Parathyroid adenoma (tissue), 2 donors: ENCODE results near the gene ACSBG1.

Source experiments
- H2AFZ ChIP-seq: fragments of 300-600 bp; sonication (generic); one replicate; pipeline ENCODE4 v1.7.0; 2017; ENCODE audit warnings: antibody characterized with exemption, mild to moderate bottlenecking
- H3K27ac ChIP-seq: fragments of 300-600 bp; sonication (generic); one replicate; pipeline ENCODE4 v1.7.0; 2017
- H3K27me3 ChIP-seq: fragments of 300-600 bp; sonication (generic); one replicate; pipeline ENCODE4 v1.7.0; 2017; ENCODE audit warnings: low read length; ENCODE audit not compliant: control insufficient read depth, insufficient read depth
- H3K36me3 ChIP-seq: fragments of 300-600 bp; sonication (generic); one replicate; pipeline ENCODE4 v1.7.0; 2017; ENCODE audit warnings: low read length; ENCODE audit not compliant: control insufficient read depth, insufficient read depth
- H3K4me1 ChIP-seq: fragments of 300-600 bp; sonication (generic); one replicate; pipeline ENCODE4 v1.7.0; 2017; ENCODE audit warnings: control low read depth
- H3K4me2 ChIP-seq: fragments of 300-600 bp; sonication (generic); one replicate; pipeline ENCODE4 v1.7.0; 2017; ENCODE audit warnings: low read length
- H3K4me3 ChIP-seq: fragments of 300-600 bp; sonication (generic); one replicate; pipeline ENCODE4 v1.7.0; 2017; ENCODE audit warnings: low read depth, low read length
- H3K79me2 ChIP-seq: fragments of 300-600 bp; sonication (generic); one replicate; pipeline ENCODE4 v1.7.0; 2017; ENCODE audit warnings: control low read depth
- H3K9ac ChIP-seq: fragments of 300-600 bp; sonication (generic); one replicate; pipeline ENCODE4 v1.7.0; 2017; ENCODE audit warnings: mild to moderate bottlenecking
- H3K9me3 ChIP-seq: fragments of 300-600 bp; sonication (generic); one replicate; pipeline ENCODE4 v1.7.0; 2017; ENCODE audit warnings: low read length; ENCODE audit not compliant: control insufficient read depth
- CTCF ChIP-seq: fragments of 300-600 bp; sonication (generic); IDR thresholded peaks from one replicate; pipeline ENCODE4 v1.7.0; 2017; ENCODE audit warnings: antibody characterized with exemption, mild to moderate bottlenecking
- donor health status: primary hyperparathyroidism.

ACSBG1 gene

GRCh38 chr15:78133801-78134200 lies 100.6 kb downstream of the ACSBG1 start:
- H3K4me1 ChIP-seq, result no peaks in the 10 kb centered on the region
- no peak overlapping the region for H2AFZ ChIP-seq

DNA sequence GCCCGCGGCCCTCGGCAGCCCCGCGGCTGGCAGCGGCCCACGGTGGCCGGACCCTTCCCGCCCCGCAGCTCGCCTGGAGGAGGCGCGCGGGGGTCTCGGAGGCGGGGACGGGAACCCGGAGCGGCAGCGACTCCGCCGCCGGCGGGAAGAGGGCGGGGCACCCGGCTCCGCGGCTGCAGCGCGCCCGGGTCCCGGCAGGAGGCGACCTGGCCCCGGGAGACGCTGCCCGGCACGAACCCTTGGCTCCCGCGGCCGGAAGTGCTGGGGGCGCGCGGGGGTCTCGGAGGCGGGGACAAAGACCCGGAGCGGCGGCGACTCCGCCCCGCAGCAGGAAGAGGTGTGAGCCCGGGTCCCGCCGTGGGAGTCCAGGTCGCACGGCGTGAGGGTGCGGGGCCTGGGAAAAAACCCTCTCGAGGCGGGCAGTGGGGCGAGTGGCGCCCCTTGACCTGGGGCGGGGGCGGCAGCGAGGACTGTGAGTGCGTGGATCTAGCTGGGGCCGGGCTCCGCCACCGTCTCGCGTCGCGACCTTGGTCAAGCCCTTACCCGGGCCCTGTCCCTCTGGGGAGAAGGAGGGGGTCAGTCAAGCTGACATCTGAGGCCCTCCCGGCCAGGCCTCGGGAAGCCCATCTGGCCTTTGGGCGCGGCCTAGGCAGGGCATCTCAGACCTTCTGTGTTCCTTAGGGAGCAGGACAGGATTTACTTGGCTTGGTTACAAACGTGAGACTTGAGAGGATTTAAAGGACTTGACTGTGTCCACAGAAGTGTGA lies 102.9 kb downstream of the ACSBG1 start, which contains the start of gene CIB2:
Gene CIB2 (minus strand): TSS at position 151 of the 767 bp plus-strand sequence. CDS start 230 bp downstream, outside the sequence.
- Histone ChIP-seq H3K4me1 (no peaks in the 10 kb centered on the region), H3K9ac (peak within 1 kb of the TSS; percentile 67)
- peak; percentile 42 for TF ChIP-seq CTCF

More at GRCh38 chr15:78133801-78134200, 100.6 kb downstream of the ACSBG1 start:
- no peaks in the 10 kb centered on the region for H3K36me3 ChIP-seq
- H3K4me3 ChIP-seq, result no peak overlapping the region
- H3K9me3 ChIP-seq, result no peaks in the 10 kb centered on the region
- no peaks in the 10 kb centered on the region for H3K79me2 ChIP-seq
- H3K27me3 ChIP-seq, result no peaks in the 10 kb centered on the region
- no peak overlapping the region for H3K4me2 ChIP-seq
- H3K27ac ChIP-seq, result no peak overlapping the region
- no peak overlapping the region for H3K9ac ChIP-seq
- TF ChIP-seq CTCF, result no peak

GRCh38 chr15:78130466-78131294 lies 103.7 kb downstream of the ACSBG1 start:
- H3K79me2 ChIP-seq, result no peaks in the 10 kb centered on the region
- no peaks in the 10 kb centered on the region for H3K36me3 ChIP-seq
- no peaks in the 10 kb centered on the region for H3K9me3 ChIP-seq
- no peak overlapping the region for H3K27ac ChIP-seq
- peak overlapping the region; percentile 62 for H3K4me3 ChIP-seq
- no peaks in the 10 kb centered on the region for H3K27me3 ChIP-seq
- TF ChIP-seq CTCF, result no peak
- H3K4me1 ChIP-seq, result no peaks in the 10 kb centered on the region
- H3K9ac ChIP-seq, result no peak overlapping the region
- H3K4me2 ChIP-seq, result no peak overlapping the region
- H2AFZ ChIP-seq, result peak overlapping the region; percentile 56

More for the DNA sequence above, 102.9 kb downstream of the ACSBG1 start, which contains the start of gene CIB2:
- Histone ChIP-seq H3K27me3 (no peaks in the 10 kb centered on the region), H3K4me2 (peak within 1 kb of the TSS; percentile 94), H3K27ac (peak within 1 kb of the TSS; percentile 49), H3K9me3 (no peaks in the 10 kb centered on the region), H3K79me2 (no peaks in the 10 kb centered on the region), H2AFZ (peak within 1 kb of the TSS; percentile 95), H3K4me3 (peak within 1 kb of the TSS; percentile 62), H3K36me3 (no peaks in the 10 kb centered on the region)

GRCh38 chr15:78129751-78130287 lies 104.5 kb downstream of the ACSBG1 start:
- H2AFZ ChIP-seq, result no peak overlapping the region
- no peak overlapping the region for H3K9ac ChIP-seq
- no peaks in the 10 kb centered on the region for H3K79me2 ChIP-seq
- H3K4me1 ChIP-seq, result no peaks in the 10 kb centered on the region
- H3K4me3 ChIP-seq, result no peak overlapping the region
- no peaks in the 10 kb centered on the region for H3K9me3 ChIP-seq
- TF ChIP-seq CTCF, result no peak
- H3K27ac ChIP-seq, result no peak overlapping the region
- no peak overlapping the region for H3K4me2 ChIP-seq
- H3K36me3 ChIP-seq, result no peaks in the 10 kb centered on the region
- H3K27me3 ChIP-seq, result no peaks in the 10 kb centered on the region
